ENCODE results near the gene VSX1. TPM values are rescaled to one million over a fixed set of nuclear protein-coding genes. Genes with fewer than 3 reads are reported as not detected.

The VSX1 gene
- polyA plus RNA-seq (ENCODE audit: insufficient read depth in 1 of 5, insufficient read length in 5 of 5, low replicate concordance in 1 of 5): not detected
- long read RNA-seq, donor 1: 0 reads
- long read RNA-seq, donor 2: 0 reads
- long read RNA-seq, donor 3: 0 reads
- long read RNA-seq, donor 4: 0 reads
- long read RNA-seq, donor 5: 0 reads
- long read RNA-seq, donor 6: 0 reads
- long read RNA-seq, donor 7: 0 reads
- long read RNA-seq, donor 8: 0 reads

DNA sequence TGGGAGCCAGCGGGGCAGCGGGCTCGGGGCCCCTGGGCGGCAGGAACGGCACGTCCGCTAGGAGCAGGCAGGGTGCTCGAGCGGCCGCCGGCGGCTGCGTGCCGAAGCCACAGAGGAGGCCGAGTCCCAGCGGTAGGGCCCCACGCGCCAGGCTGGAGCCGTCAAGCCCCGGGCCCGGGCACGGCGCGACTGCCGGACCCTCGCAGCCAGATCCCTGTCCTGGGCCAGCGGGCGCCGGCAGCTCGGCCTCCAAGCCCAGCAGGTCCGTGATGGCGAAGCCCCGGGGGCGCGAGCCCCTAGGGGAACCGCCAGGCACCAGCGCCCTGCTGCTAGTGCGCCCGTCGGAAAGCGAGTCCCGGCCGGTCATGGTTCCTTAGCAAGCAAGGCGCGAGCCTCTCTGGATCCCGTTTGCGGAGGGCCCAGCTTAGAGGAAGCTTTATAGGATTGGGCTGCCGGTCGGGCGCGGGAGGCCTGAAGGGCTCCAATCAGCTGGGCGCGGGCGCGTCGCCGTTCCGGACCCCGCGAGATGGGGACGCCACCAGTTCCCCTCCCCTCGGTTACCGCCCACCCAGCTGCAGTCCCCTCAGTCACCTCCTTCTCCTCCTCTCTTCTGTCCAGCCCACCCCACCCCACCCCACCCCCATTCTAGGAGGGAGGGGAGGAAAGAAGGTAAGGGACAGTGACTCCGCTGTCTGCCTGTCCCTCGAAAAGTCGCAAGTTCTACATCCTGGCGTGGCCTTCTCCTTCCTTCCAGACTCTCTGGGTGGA, at the start of gene VSX1:
VSX1 (minus strand) TSS at position 412 of the 768 bp plus-strand sequence; CDS start at position 367, 45 bp downstream.
- DNase-seq: no peak

DNA sequence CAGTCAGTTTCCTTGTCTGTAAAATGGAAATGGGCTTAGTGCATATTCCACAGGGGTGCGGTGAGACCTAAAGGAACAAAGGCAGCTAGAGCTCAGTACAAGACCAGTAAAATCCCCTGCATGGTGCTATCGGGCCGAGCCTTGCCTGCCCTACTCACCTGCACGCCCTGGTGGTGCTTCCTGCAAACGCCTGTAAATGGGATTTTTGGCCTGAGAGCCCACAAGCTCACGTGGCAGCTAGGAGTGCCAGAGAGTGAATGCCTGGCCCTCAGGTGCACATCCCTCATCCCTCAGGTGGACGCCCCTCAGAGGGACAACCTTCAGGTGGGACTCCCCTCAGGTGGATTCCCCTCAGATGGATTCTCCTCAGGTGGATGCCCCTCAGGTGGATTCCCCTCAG, 48.0 kb upstream of the VSX1 start:
- DNase-seq: no peak

DNA sequence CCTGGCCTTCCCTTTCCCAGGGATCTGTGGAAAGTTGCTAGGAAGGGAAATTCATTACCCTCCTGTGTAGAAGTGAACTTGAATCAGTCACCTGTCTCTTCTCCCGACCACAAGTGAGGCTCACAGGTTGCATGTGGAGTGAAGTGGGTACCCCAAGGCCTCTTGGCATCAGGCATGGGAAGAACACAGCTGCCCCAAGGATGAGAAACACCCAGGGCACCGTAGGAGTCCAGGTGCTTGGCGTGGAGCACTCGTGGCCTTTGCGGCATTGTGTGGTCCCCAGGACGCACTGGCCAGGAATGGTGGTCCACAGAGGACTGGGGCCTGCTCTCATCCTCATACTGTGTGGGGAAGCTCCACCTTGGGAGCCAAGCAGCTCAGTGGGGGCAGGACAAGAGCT, 47.5 kb upstream of the VSX1 start:
- no peak for DNase-seq

DNA sequence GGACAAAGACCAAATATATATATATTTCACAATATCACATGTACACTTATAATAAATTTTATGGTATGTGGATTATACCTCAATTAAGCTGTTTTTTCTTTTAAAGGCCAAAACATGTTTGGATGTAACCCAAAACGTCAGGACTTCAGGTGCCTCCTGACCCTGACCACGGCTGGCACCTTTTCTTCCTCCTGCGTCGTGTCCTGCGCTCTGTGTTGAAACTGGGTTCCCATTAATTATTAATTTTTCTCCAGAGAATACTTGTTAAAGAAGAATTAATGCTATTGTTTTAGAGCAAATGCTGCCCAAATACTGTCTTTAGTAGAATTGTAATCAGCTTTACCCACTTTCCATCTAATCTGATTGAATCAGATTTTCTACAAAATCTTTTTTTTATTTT, 46.7 kb upstream of the VSX1 start:
- DNase-seq: no peak

DNA sequence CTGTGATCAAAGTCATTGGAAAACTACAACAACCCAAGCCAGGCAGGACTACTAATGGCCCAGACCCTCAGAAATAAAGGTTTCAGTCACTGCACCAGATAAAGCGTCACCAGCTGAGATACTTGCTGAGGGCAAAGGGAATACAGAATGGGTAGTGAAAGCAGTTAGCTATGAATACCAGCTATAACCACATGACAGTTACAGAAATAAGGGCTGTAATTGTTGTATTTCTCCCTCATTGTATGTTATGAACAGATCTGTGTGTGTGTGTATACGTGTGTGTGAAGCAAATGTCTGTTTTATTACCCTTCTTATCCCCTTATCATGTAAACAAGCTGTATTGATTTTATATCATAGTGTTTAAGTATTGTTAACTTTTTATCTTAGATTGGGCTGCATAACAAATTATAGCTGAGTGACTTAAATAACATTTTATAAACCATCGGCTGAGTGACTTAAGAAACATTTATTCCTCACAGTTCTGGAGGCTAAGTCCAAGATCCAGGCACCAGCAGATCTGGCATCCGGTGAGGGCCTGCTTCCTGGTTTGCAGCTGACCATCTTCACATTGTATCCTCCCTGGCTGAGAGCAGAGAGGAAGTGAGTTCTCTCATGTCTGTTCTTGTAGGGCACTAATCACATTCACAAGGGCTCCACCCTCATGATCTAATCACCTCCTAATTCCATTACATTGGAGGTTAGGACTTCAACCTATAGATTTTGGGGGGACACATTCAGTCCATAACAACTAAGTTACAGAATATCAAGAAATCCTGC, 46.0 kb upstream of the VSX1 start:
- no peak for DNase-seq

DNA sequence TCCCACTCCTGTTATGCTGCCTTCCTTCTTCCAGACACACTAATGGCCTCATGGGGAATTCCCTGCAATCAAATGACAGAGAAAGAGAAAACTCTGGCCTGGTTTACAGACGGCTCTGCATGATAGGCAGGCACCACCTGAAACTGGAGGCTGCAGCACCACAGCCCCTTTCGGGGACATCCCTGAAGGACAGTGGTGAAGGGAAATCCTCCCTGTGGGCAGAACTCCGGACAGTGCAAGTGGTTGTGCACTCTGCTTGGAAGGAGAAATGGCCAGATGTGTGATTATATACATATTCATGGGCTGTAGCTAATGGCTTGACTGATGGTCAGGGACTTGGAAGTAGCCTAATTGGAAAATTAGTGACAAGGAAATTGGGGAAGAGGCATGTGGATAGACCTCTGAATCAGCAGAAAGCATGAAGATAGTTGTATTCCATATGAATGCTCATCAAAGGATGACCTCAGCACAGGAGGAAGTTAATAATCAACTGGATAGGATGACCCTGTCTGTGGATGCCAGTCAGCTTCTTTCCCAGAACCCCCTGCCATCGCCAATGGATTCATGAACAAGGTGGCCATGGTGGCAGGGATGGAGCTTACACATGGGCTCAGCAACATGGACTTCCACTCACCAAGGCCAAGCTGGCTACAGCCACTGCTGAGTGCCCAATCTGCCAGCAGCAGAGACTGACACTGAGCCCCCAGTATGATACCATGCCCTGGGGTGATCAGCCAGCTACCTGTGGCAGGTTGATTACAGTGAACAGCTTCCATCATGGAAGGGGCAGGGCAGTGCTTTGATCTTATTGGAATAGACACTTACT, 44.5 kb upstream of the VSX1 start:
- no peak for DNase-seq

DNA sequence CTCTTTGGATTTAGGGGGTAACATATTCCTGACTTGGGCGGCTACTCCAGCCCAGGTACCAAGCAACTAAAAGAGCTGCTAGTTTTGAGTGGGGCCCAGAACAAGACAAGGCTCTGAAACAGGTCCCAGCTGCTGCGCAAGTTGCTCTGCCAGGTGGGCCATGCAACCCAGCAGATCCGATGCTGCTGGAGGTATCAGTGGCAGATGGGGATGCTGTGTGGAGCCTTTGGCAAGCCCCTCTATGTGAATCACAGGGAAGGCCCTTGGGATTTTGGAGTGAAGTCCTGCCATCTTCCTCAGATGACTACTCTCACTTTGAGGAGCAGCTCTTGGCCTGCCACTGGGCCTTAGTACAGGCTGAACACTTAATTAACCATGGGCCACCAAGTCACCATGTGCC, 43.7 kb upstream of the VSX1 start:
- no peak for DNase-seq

DNA sequence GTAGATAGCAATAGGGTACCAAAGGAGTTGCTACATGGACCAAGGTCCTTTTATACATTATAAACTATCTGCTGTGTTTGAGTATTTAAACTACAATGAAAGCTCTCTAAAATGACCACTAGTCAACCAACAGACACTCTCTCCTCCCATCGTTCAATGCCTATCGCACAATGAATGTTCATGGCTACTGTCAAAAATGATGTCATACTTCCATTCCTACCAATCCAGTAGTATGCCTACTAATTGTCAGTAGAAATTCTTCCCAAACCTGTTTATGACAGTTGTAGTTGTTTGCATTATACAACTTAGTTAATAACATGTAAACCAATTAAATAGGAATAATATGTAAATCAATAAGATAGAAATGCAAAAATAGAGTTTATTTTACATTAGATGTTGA, 39.0 kb upstream of the VSX1 start:
- no peak for DNase-seq

DNA sequence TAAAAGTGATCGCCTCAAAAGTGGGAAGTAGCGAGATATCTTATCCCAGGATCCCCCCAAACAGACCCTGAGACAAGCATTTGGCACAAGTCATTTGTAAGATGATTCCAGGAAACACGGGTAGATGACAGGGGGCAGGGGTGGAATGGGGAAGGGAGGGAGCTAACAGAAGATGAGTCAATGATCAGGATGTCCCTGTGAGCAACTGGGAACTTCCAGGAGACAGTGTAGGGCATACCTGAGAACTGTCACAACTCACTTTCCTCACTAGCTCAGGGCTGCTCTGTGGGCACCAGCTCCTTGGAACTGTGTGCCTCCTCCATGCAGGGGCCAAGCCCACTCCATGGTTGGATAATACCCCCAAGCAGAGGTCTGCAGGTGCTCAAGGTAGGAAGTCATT, 38.5 kb upstream of the VSX1 start:
- no peak for DNase-seq

DNA sequence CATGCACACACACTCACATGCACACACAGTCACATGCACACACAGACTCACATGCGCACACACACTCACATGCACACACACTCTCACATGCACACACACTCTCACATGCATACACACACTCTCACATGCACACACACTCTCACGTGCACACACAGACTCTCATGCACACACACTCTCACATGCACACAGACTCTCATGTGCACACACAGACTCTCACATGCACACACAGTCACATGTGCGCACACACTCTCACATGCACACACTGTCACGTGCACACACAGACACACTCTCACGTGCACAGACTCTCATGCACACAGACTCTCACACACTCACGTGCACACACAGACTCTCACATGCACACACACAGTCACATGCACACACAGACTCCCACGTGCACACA, 36.6 kb upstream of the VSX1 start:
- no peak for DNase-seq

DNA sequence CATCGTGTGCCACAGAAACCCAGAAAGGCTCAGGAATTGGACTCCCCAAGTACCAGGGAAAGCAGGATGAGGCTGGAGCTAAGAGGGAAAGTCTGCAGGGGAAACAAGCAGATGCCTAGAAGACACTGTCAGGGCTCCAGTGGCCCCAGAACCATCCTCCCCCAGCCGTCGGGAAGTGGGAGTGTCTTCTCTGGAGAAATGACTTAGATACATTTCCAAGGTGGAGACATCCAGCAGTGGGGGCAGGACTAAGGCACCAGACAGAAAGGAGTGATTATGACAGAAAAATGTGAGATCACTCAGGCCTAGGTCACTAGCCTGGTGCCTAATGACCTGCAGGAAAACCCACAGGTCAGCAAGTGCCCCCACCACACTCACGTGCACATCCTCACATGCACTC, 36.0 kb upstream of the VSX1 start:
- no peak for DNase-seq

DNA sequence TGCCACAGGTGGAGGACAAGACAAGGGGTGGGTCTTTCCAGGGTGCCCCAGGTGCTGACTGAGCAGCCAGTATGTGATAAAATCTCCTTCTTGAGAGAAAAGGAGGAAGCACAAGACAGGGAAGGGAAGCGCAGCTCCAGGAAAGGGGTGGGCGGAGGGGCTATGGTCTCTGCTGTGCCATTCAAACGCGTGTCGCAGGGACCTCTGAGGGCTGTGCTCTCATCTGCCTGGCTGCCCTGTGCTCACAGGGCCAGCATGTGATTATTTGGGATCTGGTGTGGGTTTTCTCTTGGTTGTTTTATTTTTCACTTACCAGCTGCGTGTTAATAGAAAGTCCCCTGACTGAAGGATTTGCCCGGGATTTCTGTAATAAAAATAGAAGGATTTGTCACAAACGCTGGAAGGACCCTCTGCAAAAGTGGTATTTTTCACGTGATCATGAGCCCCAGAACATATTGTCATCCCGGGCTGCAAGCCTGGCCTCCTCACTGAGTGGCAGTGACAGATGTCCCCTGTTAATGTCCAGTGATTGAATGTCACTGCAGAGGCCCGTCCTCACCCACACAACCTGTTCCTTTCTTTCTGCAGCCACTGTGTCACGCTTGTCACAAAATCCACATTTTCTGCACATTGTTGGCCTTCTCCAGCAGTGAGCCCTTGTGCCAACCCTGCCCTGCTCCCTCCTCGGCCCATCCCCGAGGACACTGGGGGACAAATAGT, 35.0 kb upstream of the VSX1 start:
- no peak for DNase-seq

DNA sequence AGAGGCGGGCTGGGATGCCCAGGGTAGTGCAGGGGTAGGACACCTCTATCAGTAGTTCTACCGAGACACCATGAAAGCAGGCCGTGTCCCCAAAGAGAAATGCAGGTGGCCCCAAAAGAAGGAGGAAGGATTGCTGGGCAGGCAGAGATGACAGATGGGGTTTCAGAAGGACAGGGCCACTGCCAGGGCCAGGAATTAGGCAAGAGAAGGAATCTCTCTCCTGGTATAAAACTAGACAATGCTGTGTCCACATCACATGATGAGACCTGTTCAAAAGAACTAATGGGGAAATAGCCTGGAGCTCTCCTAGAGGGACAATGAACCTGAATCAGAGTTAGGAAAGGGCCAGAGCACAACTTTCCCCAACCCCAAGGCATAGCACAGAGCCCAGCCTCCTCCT, 21.6 kb upstream of the VSX1 start:
- DNase-seq: no peak

DNA sequence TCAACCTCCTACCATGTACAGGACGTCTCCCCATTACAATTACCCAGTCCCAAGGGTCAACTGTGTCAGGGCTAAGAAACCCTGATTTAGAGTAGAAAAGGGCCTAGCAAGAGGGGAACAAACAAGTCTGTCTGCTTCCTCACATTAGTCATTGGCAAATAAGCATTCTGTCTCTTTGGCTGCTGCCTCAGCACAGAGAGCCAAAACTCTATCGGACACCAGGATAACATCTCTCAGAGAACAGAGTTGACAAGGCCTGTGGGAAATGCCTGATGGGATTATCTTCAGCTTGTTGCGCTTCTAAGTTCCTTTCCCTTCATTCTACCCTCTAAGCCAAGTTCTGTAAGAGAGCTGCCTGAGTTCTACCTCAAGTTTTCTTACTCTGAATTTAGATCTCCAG, 19.0 kb upstream of the VSX1 start:
- no peak for DNase-seq

DNA sequence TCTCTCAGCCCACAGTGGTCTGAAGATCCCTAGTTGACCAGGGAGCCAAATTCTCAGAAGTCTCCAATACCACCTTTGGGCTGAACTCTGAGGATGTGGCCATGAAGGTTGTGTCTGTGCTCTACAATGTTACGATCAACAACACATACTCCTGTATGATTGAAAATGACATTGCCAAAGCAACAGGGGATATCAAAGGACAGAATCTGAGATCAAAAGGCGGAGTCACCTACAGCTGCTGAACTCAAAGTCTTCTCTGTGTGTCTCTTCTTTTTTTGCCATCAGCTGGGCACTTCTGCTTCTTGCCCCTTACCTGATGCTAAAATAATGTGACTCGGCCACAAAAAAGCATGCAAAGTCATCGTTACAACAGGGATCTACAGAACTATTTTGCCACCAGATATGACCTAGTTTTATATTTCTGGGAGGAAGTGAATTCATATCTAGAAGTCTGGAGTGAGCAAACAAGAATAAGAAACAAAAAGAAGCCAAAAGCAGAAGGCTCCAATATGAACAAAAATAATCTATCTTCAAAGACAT, 17.7 kb upstream of the VSX1 start:
- DNase-seq: no peak

DNA sequence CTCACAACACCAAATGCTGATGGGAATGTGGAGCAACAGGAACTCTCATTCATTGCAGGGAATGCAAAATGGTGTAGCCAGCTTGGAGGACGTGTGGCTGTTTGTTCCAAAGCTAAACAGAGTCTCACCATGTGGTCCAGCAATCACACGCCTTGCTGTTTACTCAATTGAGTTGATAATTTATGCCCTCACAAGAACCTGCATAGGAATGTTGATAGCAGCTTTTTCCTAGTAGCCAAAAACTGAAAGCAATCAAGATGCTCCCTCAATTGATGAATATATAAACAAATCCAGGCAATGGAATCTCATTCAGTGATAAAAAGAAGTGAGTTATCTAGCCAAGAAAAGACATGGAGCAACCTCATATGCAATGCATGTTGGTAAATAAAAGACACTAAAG, 15.6 kb upstream of the VSX1 start:
- DNase-seq: no peak

DNA sequence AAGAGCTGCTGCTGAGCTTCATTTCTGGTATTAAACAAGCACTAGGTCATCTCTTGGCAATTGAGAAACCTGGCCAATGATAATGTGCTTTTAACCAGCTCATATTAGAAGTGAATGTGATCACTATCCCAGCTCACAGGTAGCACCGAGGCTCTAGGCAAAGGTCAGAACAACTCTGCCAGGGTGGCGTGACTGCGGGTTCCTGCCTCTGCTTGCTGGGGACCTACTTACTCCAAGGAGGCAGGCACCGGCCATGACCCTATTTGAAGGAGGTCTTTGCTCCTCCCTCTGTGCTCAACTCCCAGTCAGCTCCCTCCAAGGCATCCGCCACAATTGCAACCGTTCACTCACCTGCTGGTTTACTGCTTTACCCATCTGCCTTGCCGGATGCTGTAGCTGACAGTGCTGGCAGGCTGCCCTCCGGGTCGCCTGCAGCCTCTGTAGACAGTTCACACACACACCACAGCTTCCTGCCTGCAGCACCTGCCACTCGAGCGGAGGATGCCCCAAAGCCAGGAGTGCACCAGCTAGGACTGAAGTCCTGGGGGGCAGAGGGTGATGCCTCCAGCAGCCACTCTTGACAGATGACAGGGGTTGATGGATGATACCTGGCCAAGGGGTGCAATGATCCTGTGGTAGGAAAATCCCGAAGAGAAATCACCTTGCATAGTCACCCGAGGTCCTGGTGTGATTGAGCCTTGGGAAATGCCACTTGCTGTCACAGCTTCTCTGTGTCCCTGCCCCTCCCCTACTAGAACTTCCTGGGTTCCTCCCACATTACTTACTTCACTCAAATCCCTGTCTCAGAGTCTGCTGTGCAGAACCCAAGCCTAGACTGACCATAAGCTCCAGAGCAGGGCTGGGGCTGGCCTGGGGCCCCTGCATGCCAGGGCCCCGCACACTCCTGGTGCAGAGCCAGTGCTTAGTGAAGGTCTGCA, 8.8 kb upstream of the VSX1 start:
- DNase-seq: no peak

DNA sequence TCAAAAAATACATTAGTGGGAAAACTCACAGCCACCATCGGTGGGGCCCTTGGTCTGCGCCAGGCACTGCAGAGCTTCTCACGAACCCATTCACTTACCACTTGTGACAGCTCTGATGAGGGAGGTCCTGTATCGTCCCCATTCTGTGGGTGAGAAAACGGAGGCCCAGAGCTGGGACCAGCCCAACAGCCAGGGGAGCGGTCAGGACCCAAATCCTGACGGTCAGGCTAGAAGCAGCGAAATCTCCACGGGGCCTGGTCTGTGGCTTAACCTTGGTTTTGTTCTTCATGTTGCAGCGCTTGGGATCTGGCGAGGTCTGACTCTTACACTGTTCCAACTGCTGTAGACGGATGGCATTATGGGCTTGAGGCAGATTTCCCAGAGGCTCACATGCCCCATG, 7.7 kb upstream of the VSX1 start:
- DNase-seq: no peak

DNA sequence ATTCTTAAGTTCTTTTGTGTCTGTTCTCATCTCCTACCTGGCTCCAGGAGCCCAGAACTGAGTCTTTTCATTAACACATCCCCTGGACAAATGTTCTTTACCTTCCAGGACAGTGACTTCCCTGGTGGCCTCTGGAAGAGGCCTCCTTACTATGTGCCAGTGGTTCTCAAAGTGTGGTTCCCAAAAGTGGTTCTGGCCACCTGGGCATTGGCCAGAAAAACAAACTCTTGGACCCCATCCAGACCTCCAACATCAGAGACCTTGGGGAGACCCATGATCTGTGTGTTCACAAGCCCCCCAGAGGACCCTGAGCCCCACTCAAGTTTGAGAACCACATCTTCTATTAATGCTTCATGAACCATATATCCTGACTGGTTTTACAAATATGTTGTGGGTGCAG, 7.2 kb upstream of the VSX1 start:
- DNase-seq: no peak

DNA sequence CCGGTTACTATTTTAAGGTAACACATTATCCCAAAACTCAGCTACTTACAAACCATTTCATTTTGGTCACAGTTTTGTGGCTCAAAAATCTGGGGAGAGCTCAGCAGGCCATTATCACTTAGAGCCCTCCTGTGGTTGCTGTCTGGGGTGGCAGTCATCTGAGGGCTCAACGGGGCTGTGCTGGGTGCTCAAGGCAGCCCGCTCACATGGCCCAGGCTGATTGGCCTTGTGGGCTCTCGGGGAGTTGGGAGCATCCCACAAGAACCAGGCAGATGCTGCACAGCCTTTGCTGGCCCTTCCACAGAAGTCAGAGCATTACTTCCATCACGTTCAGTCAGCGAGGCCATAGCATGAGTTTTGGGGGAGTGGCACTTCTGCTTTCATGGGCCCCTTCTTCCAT, 6.3 kb upstream of the VSX1 start:
- no peak for DNase-seq

All from right lung (tissue), 10 donors.